Measurements from ENCODE around the gene CRACDL. TPM values are rescaled to one million over a fixed set of nuclear protein-coding genes. Genes with fewer than 3 reads are reported as not detected.
"Not testable (repeated sequence)": the region's sequence is repeated elsewhere in the genome, so short reads cannot be mapped to it uniquely, and the experiment has no call there.

Gene CRACDL
- total RNA-seq, 4 donors from 2014 or later: 5.7 to 11.8 (median 9.5) TPM

DNA sequence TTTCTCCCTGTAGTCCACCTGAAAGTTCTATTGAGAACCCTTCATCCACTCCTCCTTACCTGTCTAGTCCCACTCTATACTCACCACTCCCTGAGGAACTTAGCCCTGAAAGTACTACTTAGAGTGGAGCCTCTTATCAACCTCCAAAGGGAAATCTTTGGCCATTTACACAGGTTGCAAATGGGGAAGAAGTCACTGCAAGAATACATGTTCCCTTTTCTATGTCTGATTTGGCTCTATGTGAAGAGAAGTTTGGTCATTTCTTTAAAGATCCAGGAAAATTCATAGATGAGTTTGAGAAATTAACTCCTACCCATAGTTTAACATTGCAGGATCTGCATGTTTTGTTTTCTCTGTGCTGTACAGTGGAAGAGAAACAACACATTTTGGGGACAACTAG lies 182.2 kb downstream of the CRACDL start:
- DNase-seq (ENCODE audit: low spot score) (no peak), ATAC-seq (ENCODE audit: low FRiP score) (no peak)
- TF ChIP-seq, protein P1, sequence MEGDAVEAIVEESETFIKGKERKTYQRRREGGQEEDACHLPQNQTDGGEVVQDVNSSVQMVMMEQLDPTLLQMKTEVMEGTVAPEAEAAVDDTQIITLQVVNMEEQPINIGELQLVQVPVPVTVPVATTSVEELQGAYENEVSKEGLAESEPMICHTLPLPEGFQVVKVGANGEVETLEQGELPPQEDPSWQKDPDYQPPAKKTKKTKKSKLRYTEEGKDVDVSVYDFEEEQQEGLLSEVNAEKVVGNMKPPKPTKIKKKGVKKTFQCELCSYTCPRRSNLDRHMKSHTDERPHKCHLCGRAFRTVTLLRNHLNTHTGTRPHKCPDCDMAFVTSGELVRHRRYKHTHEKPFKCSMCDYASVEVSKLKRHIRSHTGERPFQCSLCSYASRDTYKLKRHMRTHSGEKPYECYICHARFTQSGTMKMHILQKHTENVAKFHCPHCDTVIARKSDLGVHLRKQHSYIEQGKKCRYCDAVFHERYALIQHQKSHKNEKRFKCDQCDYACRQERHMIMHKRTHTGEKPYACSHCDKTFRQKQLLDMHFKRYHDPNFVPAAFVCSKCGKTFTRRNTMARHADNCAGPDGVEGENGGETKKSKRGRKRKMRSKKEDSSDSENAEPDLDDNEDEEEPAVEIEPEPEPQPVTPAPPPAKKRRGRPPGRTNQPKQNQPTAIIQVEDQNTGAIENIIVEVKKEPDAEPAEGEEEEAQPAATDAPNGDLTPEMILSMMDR (IDR thresholded peaks at IDR 0.05): no peak

DNA sequence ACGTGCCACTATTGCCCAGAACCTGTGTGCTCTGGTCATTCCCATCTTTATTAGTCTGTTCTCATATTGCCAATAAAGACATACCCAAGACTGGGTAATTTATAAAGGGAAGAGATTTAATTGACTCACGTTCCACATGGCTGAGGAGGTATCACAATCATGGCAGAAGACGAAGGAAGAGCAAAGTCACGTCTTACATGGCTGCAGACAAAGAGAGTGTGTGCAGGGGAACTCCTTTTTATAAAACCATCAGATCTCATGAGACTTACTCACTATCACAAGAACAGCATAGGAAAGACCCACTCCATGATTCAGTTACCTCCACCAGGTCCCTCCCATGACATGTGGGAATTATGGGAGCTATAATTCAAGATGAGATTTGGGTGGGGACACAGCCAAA lies 183.3 kb downstream of the CRACDL start:
- not testable (repeated sequence) for DNase-seq (ENCODE audit: low spot score); ATAC-seq (ENCODE audit: low FRiP score)

DNA sequence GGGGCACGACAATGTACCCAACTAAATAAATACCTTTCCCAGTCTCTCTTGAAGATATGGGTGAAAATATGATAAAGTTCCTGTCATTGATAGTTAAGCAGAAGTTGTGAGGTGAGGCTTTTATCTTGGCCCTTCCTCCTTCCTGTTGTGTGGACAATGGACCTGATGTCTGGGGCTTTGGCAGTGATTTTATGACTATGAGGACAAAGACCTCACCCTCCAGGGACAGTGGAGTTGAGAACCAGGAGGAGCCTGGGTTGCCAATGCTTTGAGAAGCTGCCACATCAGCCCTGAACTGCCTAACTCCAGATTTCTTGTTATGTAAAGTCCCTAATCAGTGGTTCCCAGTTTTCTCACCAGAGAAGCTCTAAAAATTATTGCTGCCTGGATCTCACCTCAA lies 184.3 kb downstream of the CRACDL start:
- DNase-seq (ENCODE audit: low spot score): no peak
- TF ChIP-seq, protein P1 (IDR thresholded peaks at IDR 0.05): no peak
- ATAC-seq (ENCODE audit: low FRiP score): no peak

DNA sequence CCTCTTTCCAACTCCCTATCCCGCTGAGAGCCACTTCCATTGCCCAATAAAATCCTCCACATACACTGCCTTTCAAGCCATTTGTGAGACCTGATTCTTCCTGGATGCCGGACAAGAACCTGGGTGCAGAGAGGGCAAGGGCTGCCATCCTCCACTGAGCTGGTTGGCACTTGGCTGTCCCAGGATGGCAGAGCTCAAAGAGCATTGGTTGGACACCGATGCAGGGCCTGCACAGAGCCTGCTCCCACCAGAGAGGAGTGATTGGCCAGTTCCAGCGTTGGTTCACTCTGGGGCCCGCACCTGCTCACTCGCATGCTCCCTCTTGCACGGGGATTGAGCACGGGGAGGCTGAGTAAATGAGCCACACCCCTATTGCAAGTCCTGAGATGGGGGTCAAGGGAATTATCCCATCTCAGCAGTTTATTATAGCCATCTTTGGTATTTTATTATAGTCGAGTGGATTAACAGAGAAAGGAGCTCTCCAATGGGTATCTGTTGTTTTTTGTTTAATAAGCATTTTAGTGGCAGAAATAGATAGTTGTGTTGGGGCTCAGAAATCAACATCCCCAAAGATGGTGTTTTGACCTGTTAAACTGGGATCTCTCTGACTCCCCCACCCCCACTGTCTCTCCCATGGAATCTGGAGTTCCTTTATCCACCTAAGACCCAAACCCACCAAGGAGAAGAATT lies 185.3 kb downstream of the CRACDL start:
- no peak for ATAC-seq (ENCODE audit: low FRiP score)
- no peak for DNase-seq (ENCODE audit: low spot score)
- TF ChIP-seq, protein P1 (IDR thresholded peaks at IDR 0.05): no peak

- no peak for DNase-seq (ENCODE audit: low spot score)
- TF ChIP-seq, protein P1 (IDR thresholded peaks at IDR 0.05): no peak
- peak; percentile 40 for ATAC-seq (ENCODE audit: low FRiP score)
Measured at GRCh38 chr2:98749066-98749450, 187.0 kb downstream of the CRACDL start.

DNA sequence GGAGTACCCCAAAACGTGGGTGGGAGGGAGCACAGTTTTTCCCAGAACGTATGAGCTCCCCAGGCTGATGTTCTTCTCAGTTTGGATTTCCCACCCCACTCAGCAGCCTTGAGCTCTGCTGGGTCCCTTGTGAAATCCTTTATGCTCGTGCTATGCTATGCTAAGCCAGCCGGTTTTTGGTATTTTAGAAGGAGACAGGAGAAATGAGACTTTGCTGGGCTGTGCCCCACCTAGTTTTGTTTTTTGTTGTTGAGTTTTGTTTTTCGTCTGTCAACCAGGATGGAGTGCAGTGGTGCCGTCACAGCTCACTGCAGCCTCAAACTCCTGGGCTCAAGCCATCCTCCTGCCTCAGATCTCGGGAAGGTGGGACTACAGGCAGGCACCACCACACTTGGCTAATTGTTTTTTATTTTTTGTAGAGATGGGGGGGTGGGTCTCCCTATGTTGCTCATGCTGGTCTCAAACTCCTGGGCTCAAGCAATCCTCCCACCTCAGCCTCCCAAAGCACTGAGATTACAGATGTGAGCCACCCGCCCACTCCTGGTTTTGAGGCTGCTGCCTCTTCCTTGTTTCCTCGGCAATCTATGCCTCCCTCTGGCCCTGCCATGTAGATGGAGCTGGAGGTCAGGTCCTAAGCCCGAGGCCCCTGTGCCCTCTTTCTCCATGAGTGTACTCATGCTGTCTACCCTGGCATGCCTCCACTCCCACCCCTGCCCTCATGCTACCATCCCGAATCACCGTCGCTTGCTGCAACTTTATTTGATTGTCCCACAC lies 187.5 kb downstream of the CRACDL start:
- ATAC-seq (ENCODE audit: low FRiP score) (peak; percentile 5), DNase-seq (ENCODE audit: low spot score) (no peak)
- TF ChIP-seq, protein P1 (IDR thresholded peaks at IDR 0.05): no peak

- no peak for ATAC-seq (ENCODE audit: low FRiP score)
- no peak for DNase-seq (ENCODE audit: low spot score)
- TF ChIP-seq, protein P1 (IDR thresholded peaks at IDR 0.05): no peak
Measured at GRCh38 chr2:98747888-98748287, 188.1 kb downstream of the CRACDL start.
